DOHH2 (cell line): ENCODE data around the gene SVIL.

Source experiments
- CTCF ChIP-seq: fragments of 200-600 bp; sonication (generic); IDR thresholded peaks from one replicate; pipeline ENCODE4 v1.5.1; 2014; ENCODE audit warnings: antibody characterized with exemption, mild to moderate bottlenecking, low read depth, low read length; ENCODE audit not compliant: poor library complexity, severe bottlenecking
- EZH2phosphoT487 ChIP-seq: fragments of 200-600 bp; sonication (generic); IDR thresholded peaks from 2 replicates; pipeline ENCODE4 v1.6.1; 2017; ENCODE audit warnings: borderline replicate concordance, mild to moderate bottlenecking, antibody characterized with exemption, low read length, moderate library complexity, mixed read lengths

DNA sequence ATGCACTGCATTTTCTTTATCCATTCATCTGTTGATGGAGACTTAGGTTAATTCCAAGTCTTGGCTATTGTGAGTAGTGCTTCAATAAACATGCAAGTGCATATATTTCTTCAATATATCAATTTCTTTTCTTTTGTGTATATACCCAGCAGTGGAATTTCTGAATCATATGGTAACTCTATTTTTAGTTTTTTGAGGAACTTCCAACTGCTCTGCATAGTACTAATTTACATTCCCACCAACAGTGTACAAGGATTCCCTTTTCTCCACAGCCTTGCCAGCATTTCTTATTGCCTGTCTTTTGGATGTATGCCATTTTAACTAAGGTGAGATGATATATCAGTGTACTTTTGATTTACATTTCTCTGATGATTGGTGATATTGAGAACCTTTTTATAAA is 200.7 kb downstream of the SVIL start:
- TF ChIP-seq CTCF (no peak), EZH2phosphoT487 (no peak)
